Gastrocnemius medialis (tissue), 4 donors: ENCODE data around the gene PARD3B.

ENCODE experiments used
- POLR2A ChIP-seq, 2 donors: fragments of 450-650 bp; IDR thresholded peaks; one replicate each; pipeline ENCODE4 v1.6.1; 2017; ENCODE audit warnings: antibody characterized with exemption in 2 of 2, mild to moderate bottlenecking in 2 of 2, moderate library complexity in 2 of 2
- TF ChIP-seq, protein P1 (sequence below), 5 experiments: fragments of 450-650 bp in 3 of 5; fragments of 200-600 bp in 2 of 5; sonication (generic) in 2 of 5; IDR thresholded peaks in 4 of 5; conservative IDR thresholded peaks in 1 of 5; 1 replicate in 4 of 5; 2 replicates in 1 of 5; pipeline ENCODE4 v1.5.1; 2016 to 2019; ENCODE audit warnings: antibody characterized with exemption in 5 of 5, mild to moderate bottlenecking in 3 of 5, moderate library complexity in 3 of 5

DNA sequence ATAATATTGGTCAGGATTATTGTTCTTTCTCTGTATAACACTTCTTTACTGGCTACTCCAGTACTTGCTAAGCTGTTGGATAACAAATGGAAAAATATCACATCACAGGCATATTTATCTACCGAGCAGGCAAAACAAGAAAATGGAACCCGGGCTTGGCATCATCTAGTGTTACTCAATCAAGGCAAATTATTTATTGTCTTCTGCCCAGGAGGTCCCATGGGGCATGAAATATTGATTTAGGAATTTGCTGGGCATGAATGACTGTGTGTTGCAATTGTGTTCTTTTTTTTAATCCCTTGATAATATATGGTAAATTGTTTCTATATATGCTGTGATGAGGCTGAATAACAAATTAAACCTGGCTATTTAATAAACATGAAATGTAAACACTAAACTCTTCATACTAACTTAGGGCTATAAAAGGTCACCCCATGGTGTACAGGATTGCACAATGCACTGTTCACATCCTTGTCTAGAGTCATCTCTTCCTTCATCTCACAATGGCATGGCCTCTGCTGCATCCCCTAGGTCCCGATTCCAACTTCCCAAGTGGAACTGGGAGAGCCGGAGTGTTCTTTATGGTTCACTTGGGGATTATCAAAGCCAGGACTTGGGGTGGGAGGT lies 2.2 kb upstream of the PARD3B start:
- TF ChIP-seq, protein P1, sequence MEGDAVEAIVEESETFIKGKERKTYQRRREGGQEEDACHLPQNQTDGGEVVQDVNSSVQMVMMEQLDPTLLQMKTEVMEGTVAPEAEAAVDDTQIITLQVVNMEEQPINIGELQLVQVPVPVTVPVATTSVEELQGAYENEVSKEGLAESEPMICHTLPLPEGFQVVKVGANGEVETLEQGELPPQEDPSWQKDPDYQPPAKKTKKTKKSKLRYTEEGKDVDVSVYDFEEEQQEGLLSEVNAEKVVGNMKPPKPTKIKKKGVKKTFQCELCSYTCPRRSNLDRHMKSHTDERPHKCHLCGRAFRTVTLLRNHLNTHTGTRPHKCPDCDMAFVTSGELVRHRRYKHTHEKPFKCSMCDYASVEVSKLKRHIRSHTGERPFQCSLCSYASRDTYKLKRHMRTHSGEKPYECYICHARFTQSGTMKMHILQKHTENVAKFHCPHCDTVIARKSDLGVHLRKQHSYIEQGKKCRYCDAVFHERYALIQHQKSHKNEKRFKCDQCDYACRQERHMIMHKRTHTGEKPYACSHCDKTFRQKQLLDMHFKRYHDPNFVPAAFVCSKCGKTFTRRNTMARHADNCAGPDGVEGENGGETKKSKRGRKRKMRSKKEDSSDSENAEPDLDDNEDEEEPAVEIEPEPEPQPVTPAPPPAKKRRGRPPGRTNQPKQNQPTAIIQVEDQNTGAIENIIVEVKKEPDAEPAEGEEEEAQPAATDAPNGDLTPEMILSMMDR (IDR thresholded peaks at IDR 0.05 in 4 of 5, conservative IDR thresholded peaks at IDR 0.05 in 1 of 5): no peak
- TF ChIP-seq POLR2A (IDR thresholded peaks at IDR 0.05): no peak
